HepG2 (cell line): ENCODE results near the gene CRIP1. TPM values are rescaled to one million over a fixed set of nuclear protein-coding genes. Genes with fewer than 3 reads are reported as not detected.

Experiments used
- CBX1 ChIP-seq: IDR thresholded peaks from one replicate; pipeline ENCODE4 v1.6.1; 2016; ENCODE audit warnings: antibody characterized with exemption, low read depth
- CENPX ChIP-seq: sonication (generic); formaldehyde crosslinking; IDR thresholded peaks from 2 replicates; pipeline ENCODE4 v1.9.0; 2021; ENCODE audit warnings: mild to moderate bottlenecking, missing genetic modification reagents, moderate library complexity
- HMGA1 ChIP-seq: sonication (generic); formaldehyde crosslinking; conservative IDR thresholded peaks from 2 replicates; pipeline ENCODE4 v1.4.0; 2020; ENCODE audit warnings: missing genetic modification reagents
- JDP2 ChIP-seq: sonication (generic); formaldehyde crosslinking; IDR thresholded peaks from 2 replicates; pipeline ENCODE4 v1.8.1; 2022; ENCODE audit warnings: missing genetic modification reagents, borderline replicate concordance
- KAT8 ChIP-seq: IDR thresholded peaks from 2 replicates; pipeline ENCODE4 v1.6.1; 2016; ENCODE audit warnings: missing genetic modification reagents, missing compliant biosample characterization
- KMT2A ChIP-seq: sonication (generic); formaldehyde crosslinking; IDR thresholded peaks from 2 replicates; pipeline ENCODE4 v1.4.0; 2020; ENCODE audit warnings: missing genetic modification reagents
- MAFF ChIP-seq: IDR thresholded peaks from 2 replicates; pipeline ENCODE4 v1.6.1; 2011; ENCODE audit warnings: low read depth, low read length, improper control_type of control experiment
- MED13 ChIP-seq: sonication (generic); formaldehyde crosslinking; IDR thresholded peaks from 2 replicates; pipeline ENCODE4 v1.5.0; 2020; ENCODE audit warnings: missing genetic modification reagents
- MIER3 ChIP-seq: IDR thresholded peaks from 2 replicates; pipeline ENCODE4 v1.6.1; 2016; ENCODE audit warnings: missing compliant biosample characterization, borderline replicate concordance
- RBFOX2 ChIP-seq: fragments of 200-400 bp; formaldehyde crosslinking; IDR thresholded peaks from 2 replicates; pipeline ENCODE4 v1.6.1; 2017; ENCODE audit warnings: low read depth, mild to moderate bottlenecking, low read length
- SMYD3 ChIP-seq: sonication (generic); formaldehyde crosslinking; IDR thresholded peaks from 2 replicates; pipeline ENCODE4 v1.8.1; 2023; ENCODE audit warnings: mild to moderate bottlenecking, missing genetic modification reagents
- SP4 ChIP-seq: sonication (generic); formaldehyde crosslinking; IDR thresholded peaks from 2 replicates; pipeline ENCODE4 v1.8.1; 2023; ENCODE audit warnings: mild to moderate bottlenecking, missing genetic modification reagents
- TAF15 ChIP-seq: fragments of 200-400 bp; formaldehyde crosslinking; IDR thresholded peaks from one replicate; pipeline ENCODE4 v1.6.1; 2018; ENCODE audit warnings: mild to moderate bottlenecking, low read depth, low read length; ENCODE audit not compliant: poor library complexity, severe bottlenecking
- TEAD3 ChIP-seq: optimal IDR thresholded peaks from 2 replicates; pipeline ENCODE3; 2016; ENCODE audit warnings: borderline replicate concordance
- ZNF124 ChIP-seq: sonication (generic); formaldehyde crosslinking; IDR thresholded peaks from 2 replicates; pipeline ENCODE4 v1.4.0; 2020; ENCODE audit warnings: missing genetic modification reagents
- polyA plus RNA-seq, 8 experiments: library from polyadenylated mRNA; depleted of rRNA in 3 of 8; stranded (reverse) in 7 of 8; unstranded in 1 of 8; fragments of >200 nt; fragmentation: Illumina TruSeq in 4 of 8; extraction: Trizol in 4 of 8; gene quantifications; 2 replicates each; pipeline versions ENCODE4 v1.2.1 to v1.2.3, GENCODE V29; 2011 to 2016; ENCODE audit warnings: low read depth in 4 of 8, missing spikeins in 1 of 8, mixed read lengths in 1 of 8; ENCODE audit not compliant: insufficient read depth in 1 of 8
- total RNA-seq, 5 experiments: library from RNA; depleted of rRNA; stranded (reverse); fragments of >200 nt; fragmentation: Illumina TruSeq; extraction: Trizol; gene quantifications; 2 replicates each; pipeline ENCODE4 v1.2.3, GENCODE V29; 2016; ENCODE audit warnings: low read depth in 1 of 5
- TF ChIP-seq, protein P1 (sequence below), 2 experiments: fragments of 450-650 bp in 1 of 2; sonication (generic) in 1 of 2; formaldehyde crosslinking; IDR thresholded peaks; 2 replicates each; pipeline versions ENCODE4 v1.5.0 to v1.8.0; 2020 to 2022; ENCODE audit warnings: mild to moderate bottlenecking in 1 of 2, missing genetic modification reagents in 1 of 2
- TF ChIP-seq, protein P2 (sequence below): sonication (generic); formaldehyde crosslinking; IDR thresholded peaks from 2 replicates; pipeline ENCODE4 v1.4.0; 2020; ENCODE audit warnings: missing genetic modification reagents
- TF ChIP-seq, protein P3 (sequence below): sonication (generic); formaldehyde crosslinking; IDR thresholded peaks from 2 replicates; pipeline ENCODE4 v1.4.0; 2020; ENCODE audit warnings: low read depth, missing genetic modification reagents
- TF ChIP-seq, protein P4 (sequence below): sonication (generic); formaldehyde crosslinking; IDR thresholded peaks from 2 replicates; pipeline ENCODE4 v1.5.0; 2020; ENCODE audit warnings: mild to moderate bottlenecking, missing genetic modification reagents, borderline replicate concordance

Gene CRIP1
- total and polyA plus RNA-seq, 2 of the 13 experiments (the other 11 are each of a cell fraction or from before 2014, with no cell fraction given) = 53.9 to 59.5 TPM

DNA sequence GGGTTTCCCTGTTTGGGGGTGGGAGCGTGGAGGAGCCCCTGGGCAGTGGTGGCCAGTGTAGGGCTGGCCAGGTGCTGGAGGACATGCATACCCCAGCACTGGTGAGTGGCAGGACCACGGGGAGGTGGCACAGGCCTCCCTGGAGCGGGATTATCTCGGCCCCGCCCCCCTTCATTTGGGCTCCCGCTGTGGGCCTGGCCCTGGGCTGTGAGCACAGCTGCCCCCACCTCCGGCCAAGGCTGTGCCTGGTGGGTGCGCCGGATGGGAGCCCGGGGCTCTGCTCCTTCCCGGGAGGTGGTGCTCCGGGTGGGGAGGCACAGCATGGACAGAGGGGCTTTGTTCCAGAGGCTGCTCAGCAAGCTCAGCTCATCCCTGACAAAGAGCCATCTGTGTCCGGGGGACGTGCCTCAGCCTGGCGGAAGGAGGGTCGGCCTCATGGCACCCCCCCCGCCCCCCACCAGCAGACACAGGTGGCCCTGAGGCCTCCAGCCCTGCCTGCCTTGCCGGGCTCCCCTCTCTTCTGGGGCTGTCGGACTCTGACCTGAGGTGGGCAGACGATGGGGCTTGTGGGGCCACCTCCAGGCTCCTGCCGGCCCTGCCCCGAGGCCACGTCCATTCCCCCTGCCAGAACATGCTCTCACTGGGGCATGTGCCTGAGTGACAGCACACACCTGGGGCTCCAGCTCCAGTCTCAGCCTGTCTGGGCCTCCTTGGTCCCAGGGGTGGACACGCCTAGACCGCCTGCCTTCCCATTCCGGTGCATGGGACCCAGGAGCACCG is 12.8 kb downstream of the CRIP1 start (continued):
- TF ChIP-seq ZNF124 (no peak), MED13 (CRISPR knock-in tag) (peak; percentile 88; the same call in 1 of the 2 replicates), TEAD3 (CRISPR knock-in tag) (peak; percentile 55), JDP2 (no peak), SMYD3 (CRISPR knock-in tag) (no peak), KAT8 (CRISPR knock-in tag) (peak; percentile 56), MAFF (no peak), HMGA1 (CRISPR knock-in tag) (no peak), SP4 (peak; percentile 67; the same call in 1 of the 2 replicates), KMT2A (CRISPR knock-in tag) (no peak; the same call in 1 of the 2 replicates), MIER3 (CRISPR knock-in tag) (peak; percentile 47; the same call in 1 of the 2 replicates), TAF15 (peak; percentile 35), RBFOX2 (peak; percentile 85), CBX1 (no peak), CENPX (CRISPR knock-in tag) (no peak)
- TF ChIP-seq, protein P1, sequence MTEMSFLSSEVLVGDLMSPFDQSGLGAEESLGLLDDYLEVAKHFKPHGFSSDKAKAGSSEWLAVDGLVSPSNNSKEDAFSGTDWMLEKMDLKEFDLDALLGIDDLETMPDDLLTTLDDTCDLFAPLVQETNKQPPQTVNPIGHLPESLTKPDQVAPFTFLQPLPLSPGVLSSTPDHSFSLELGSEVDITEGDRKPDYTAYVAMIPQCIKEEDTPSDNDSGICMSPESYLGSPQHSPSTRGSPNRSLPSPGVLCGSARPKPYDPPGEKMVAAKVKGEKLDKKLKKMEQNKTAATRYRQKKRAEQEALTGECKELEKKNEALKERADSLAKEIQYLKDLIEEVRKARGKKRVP (CRISPR knock-in tag; IDR thresholded peaks at IDR 0.05) = no peak
- TF ChIP-seq, protein P2, sequence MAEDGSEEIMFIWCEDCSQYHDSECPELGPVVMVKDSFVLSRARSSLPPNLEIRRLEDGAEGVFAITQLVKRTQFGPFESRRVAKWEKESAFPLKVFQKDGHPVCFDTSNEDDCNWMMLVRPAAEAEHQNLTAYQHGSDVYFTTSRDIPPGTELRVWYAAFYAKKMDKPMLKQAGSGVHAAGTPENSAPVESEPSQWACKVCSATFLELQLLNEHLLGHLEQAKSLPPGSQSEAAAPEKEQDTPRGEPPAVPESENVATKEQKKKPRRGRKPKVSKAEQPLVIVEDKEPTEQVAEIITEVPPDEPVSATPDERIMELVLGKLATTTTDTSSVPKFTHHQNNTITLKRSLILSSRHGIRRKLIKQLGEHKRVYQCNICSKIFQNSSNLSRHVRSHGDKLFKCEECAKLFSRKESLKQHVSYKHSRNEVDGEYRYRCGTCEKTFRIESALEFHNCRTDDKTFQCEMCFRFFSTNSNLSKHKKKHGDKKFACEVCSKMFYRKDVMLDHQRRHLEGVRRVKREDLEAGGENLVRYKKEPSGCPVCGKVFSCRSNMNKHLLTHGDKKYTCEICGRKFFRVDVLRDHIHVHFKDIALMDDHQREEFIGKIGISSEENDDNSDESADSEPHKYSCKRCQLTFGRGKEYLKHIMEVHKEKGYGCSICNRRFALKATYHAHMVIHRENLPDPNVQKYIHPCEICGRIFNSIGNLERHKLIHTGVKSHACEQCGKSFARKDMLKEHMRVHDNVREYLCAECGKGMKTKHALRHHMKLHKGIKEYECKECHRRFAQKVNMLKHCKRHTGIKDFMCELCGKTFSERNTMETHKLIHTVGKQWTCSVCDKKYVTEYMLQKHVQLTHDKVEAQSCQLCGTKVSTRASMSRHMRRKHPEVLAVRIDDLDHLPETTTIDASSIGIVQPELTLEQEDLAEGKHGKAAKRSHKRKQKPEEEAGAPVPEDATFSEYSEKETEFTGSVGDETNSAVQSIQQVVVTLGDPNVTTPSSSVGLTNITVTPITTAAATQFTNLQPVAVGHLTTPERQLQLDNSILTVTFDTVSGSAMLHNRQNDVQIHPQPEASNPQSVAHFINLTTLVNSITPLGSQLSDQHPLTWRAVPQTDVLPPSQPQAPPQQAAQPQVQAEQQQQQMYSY (CRISPR knock-in tag) = 0 out of 2 replicates have a peak, but pooled peaks have one; percentile 43
- TF ChIP-seq, protein P3, sequence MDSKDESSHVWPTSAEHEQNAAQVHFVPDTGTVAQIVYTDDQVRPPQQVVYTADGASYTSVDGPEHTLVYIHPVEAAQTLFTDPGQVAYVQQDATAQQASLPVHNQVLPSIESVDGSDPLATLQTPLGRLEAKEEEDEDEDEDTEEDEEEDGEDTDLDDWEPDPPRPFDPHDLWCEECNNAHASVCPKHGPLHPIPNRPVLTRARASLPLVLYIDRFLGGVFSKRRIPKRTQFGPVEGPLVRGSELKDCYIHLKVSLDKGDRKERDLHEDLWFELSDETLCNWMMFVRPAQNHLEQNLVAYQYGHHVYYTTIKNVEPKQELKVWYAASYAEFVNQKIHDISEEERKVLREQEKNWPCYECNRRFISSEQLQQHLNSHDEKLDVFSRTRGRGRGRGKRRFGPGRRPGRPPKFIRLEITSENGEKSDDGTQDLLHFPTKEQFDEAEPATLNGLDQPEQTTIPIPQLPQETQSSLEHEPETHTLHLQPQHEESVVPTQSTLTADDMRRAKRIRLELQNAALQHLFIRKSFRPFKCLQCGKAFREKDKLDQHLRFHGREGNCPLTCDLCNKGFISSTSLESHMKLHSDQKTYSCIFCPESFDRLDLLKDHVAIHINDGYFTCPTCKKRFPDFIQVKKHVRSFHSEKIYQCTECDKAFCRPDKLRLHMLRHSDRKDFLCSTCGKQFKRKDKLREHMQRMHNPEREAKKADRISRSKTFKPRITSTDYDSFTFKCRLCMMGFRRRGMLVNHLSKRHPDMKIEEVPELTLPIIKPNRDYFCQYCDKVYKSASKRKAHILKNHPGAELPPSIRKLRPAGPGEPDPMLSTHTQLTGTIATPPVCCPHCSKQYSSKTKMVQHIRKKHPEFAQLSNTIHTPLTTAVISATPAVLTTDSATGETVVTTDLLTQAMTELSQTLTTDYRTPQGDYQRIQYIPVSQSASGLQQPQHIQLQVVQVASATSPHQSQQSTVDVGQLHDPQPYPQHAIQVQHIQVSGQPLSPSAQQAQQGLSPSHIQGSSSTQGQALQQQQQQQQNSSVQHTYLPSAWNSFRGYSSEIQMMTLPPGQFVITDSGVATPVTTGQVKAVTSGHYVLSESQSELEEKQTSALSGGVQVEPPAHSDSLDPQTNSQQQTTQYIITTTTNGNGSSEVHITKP (CRISPR knock-in tag) = no peak; the same call in 1 of the 2 replicates
- TF ChIP-seq, protein P4, sequence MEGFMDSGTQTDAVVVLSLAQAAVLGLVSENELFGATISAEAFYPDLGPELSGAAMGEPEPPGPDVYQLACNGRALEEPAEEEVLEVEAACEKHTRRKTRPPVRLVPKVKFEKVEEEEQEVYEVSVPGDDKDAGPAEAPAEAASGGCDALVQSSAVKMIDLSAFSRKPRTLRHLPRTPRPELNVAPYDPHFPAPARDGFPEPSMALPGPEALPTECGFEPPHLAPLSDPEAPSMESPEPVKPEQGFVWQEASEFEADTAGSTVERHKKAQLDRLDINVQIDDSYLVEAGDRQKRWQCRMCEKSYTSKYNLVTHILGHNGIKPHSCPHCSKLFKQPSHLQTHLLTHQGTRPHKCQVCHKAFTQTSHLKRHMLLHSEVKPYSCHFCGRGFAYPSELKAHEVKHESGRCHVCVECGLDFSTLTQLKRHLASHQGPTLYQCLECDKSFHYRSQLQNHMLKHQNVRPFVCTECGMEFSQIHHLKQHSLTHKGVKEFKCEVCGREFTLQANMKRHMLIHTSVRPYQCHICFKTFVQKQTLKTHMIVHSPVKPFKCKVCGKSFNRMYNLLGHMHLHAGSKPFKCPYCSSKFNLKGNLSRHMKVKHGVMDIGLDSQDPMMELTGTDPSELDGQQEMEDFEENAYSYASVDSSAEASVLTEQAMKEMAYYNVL (CRISPR knock-in tag) = peak; percentile 36
